Uterus (tissue), 4 donors: ENCODE results near the gene PPP4C. TPM values are rescaled to one million over a fixed set of nuclear protein-coding genes. Genes with fewer than 3 reads are reported as not detected.
A peak's percentile ranks its signal among the peaks of the same experiment; 100 is the strongest.

ENCODE experiments used
- DNase-seq, 2 donors: peaks; one replicate each; pipeline ENCODE4 v3.0.0-alpha.2; 2019 to 2020
- H3K27ac ChIP-seq, 2 donors: fragments of 200-600 bp; sonication (generic); 1 replicate in 1 of 2; 2 replicates in 1 of 2; pipeline ENCODE4 v1.5.1; 2016 to 2018
- H3K27me3 ChIP-seq, 2 donors: fragments of 200-600 bp; sonication (generic); one replicate each; pipeline ENCODE4 v1.5.1; 2018 to 2019; ENCODE audit warnings: control low read depth in 1 of 2
- H3K36me3 ChIP-seq, 2 donors: fragments of 200-600 bp; sonication (generic); one replicate each; pipeline ENCODE4 v1.5.1; 2019; ENCODE audit warnings: control low read depth in 1 of 2
- H3K4me1 ChIP-seq, 2 donors: fragments of 200-600 bp; sonication (generic); one replicate each; pipeline ENCODE4 v1.5.1; 2018 to 2019; ENCODE audit warnings: control low read depth in 1 of 2
- H3K4me3 ChIP-seq, 2 donors: fragments of 200-600 bp; sonication (generic); 1 replicate in 1 of 2; 2 replicates in 1 of 2; pipeline ENCODE4 v1.5.1; 2018 to 2019; ENCODE audit warnings: mild to moderate bottlenecking in 1 of 2
- H3K9me3 ChIP-seq, 2 donors: fragments of 200-600 bp; sonication (generic); one replicate each; pipeline ENCODE4 v1.5.1; 2019; ENCODE audit warnings: control low read depth in 1 of 2
- POLR2A ChIP-seq, 2 donors: fragments of 450-650 bp; IDR thresholded peaks; one replicate each; pipeline ENCODE4 v1.6.1; 2016; ENCODE audit warnings: antibody characterized with exemption in 2 of 2, mild to moderate bottlenecking in 1 of 2, moderate library complexity in 1 of 2
- intact Hi-C: fragments of 100-400 bp; cut with DNase I; formaldehyde crosslinking; loops from one replicate; pipeline ENCODE4 v1.15.1; 2023; ENCODE audit warnings: low total_unique reads
- total RNA-seq, 4 donors: library from RNA; depleted of rRNA in 3 of 4; stranded (reverse); fragments of >200 nt in 3 of 4; gene quantifications; one replicate each; pipeline versions ENCODE4 v1.1.0 to v1.2.4, GENCODE V29; 2014 to 2023
- TF ChIP-seq, protein P1 (sequence below), 4 experiments: fragments of 200-600 bp in 2 of 4; fragments of 450-650 bp in 2 of 4; sonication (generic) in 2 of 4; IDR thresholded peaks; one replicate each; pipeline ENCODE4 v1.5.1; 2016 to 2019; ENCODE audit warnings: antibody characterized with exemption in 4 of 4, mild to moderate bottlenecking in 2 of 4, moderate library complexity in 1 of 4
- donor health status: DM: yes; HTN: yes; CAD: no.

Gene PPP4C
- total RNA-seq, 4 donors from 2014 or later = 15.6 to 78.5 (median 64.5) TPM

DNA sequence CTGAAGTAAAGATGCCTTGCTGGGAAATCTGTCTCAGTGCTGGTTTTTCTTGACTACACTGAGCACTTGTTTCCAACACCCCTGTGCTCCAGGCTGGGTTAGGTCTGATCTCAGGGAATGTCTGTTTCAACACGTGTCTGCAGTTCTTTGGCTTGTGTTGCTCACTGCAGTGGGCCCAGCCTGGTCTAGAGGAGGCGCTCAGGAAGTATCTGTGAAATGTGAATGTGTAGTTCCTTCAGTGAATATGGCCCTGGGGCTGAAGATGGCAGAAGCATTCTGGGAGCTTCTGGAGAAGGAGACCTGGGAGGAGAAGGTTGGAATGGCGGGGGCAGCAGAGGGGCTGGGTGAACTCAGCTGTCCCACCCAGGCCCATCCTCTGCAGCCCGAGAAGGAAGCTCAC is 28.3 kb downstream of the PPP4C start:
- TF ChIP-seq POLR2A (IDR thresholded peaks at IDR 0.05) = no peak
- TF ChIP-seq, protein P1, sequence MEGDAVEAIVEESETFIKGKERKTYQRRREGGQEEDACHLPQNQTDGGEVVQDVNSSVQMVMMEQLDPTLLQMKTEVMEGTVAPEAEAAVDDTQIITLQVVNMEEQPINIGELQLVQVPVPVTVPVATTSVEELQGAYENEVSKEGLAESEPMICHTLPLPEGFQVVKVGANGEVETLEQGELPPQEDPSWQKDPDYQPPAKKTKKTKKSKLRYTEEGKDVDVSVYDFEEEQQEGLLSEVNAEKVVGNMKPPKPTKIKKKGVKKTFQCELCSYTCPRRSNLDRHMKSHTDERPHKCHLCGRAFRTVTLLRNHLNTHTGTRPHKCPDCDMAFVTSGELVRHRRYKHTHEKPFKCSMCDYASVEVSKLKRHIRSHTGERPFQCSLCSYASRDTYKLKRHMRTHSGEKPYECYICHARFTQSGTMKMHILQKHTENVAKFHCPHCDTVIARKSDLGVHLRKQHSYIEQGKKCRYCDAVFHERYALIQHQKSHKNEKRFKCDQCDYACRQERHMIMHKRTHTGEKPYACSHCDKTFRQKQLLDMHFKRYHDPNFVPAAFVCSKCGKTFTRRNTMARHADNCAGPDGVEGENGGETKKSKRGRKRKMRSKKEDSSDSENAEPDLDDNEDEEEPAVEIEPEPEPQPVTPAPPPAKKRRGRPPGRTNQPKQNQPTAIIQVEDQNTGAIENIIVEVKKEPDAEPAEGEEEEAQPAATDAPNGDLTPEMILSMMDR (IDR thresholded peaks at IDR 0.05) = no peak
- Histone ChIP-seq H3K4me3 (no peak overlapping the region), H3K27ac (no peak overlapping the region), H3K4me1 (no peaks in the 10 kb centered on the region), H3K9me3 (no peaks in the 10 kb centered on the region), H3K27me3 (no peaks in the 10 kb centered on the region), H3K36me3 (no peaks in the 10 kb centered on the region)
- DNase-seq = no peak
- intact Hi-C loops = no loop called here

DNA sequence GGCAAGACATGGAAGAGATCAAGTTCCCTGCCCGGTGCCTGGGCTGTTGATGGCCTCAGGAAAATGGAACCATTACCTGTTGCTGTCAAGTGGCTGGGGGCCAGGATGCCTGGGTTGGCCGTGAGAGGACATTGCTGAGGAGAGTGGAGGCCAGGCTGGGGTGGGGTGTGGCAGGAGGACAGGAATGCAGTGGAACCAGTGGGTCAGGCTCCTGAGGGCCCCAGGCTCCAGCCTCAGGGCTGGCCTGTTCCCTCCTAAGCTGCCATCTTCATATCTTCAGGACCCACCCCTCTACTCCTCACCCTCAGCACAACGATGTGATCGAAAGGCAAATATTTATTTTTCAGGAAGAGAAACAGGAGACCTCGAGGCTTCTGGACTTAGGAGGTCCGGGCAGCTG is 28.7 kb downstream of the PPP4C start:
- H3K27me3 ChIP-seq = no peaks in the 10 kb centered on the region
- DNase-seq = no peak
- H3K36me3 ChIP-seq = no peaks in the 10 kb centered on the region
- intact Hi-C loops = no loop called here
- H3K9me3 ChIP-seq = no peaks in the 10 kb centered on the region
- H3K4me1 ChIP-seq = no peaks in the 10 kb centered on the region
- H3K27ac ChIP-seq = no peak overlapping the region
- no peak overlapping the region for H3K4me3 ChIP-seq
- no peak for TF ChIP-seq POLR2A (IDR thresholded peaks at IDR 0.05)
- TF ChIP-seq, protein P1 (IDR thresholded peaks at IDR 0.05) = no peak

DNA sequence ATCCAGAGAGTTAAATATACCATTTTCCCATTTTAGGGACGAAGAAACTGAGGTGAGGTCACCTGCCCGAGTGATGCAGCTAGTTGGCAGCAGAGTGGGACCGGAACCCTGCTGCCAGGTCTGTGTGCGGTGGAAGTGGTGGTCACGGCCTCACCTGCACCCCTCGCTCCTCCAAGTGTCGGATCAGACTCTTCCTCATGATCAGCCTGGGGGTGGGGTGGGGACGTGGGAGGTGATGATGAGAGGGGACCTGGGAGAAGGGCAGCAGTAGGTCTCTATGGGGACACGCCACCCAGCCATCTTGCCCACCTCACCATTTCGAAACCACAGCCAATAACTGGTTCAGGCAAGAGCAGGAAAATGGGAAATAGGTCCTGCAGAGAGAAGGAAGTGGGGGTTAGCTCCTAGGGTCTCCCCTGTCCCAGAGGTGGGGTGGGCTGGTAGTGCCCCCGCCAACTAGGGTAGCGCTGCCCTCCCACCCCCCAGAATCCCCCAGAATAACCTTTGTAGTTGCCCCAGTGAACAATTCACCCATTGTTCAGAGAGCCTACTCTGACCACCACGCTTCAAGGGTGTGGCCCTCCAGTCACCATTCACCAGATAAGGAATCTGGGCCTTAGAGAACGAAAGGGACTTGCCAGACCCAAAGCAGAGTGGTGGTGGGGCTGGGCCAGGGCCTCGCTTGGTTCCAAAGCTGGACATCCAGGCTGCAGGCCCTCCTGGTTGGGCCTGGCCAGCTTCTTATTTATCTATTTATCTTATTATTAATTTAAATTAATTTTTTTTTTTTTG is 32.5 kb downstream of the PPP4C start:
- TF ChIP-seq, protein P1 (IDR thresholded peaks at IDR 0.05) = no peak
- TF ChIP-seq POLR2A (IDR thresholded peaks at IDR 0.05) = no peak
- Histone ChIP-seq H3K36me3 (no peaks in the 10 kb centered on the region), H3K9me3 (no peaks in the 10 kb centered on the region), H3K4me3 (no peak overlapping the region), H3K4me1 (no peaks in the 10 kb centered on the region), H3K27me3 (no peaks in the 10 kb centered on the region), H3K27ac (no peak overlapping the region)
- DNase-seq = no peak
- intact Hi-C loops = no loop called here

DNA sequence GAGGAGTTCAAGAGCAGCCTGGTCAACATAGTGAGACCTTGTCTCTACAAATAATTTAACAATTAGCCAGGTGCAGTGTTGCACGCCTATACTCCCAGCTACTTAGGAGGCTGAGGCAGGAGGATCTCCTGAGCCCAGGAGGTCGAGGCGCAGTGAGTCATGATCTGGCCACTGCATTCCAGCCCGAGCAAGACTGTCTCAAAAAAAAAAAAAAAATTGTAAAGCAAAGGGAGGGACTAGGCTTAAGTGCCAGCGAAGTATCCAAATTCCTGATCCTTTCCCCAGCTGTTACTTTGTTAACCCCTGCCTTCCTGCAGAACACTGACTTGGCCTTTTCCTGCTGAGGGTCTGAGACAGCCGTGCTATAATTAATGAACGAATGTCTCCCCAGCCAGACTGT is 34.9 kb downstream of the PPP4C start:
- no peaks in the 10 kb centered on the region for H3K36me3 ChIP-seq

DNA sequence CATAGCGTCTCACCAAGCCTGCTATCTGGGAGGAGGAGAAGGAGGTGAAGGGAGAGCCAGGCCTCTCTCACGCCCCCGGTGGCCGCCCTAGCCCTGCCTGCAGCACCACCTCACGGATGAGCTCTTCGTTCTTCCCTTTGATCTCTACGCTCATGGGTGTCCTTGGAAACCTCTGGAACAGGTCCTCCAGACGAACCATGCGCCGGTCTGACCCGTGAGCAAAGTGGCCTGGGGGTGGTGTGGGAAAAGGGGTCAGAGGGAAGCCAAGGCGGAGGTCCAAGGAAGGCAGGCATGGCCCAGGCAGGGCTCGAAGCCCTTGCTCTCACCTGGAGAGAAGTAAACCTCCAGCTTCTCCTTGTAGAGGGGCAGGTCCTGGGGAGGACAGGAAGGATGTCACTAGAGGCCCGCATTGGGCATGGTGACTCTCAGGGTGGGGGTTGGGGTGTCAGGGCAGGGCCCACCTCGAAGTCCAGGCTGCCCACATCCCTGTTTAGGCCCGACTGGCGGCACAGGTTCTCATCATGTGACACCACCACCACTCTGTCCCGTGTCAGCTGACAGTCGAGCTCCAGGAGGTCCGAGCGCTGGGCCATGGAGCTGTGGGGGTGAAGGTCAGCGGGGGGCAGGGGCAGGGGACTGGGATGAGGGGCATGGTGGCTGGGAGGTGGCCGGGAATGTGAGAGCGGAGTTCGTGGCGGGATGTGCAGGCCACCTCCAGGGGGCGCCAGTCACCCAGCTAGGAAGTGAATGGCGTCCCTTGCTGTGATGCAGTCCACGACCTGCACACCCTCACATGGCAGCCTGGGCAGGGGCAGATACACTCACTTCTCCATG is 36.6 kb downstream of the PPP4C start:
- intact Hi-C loops = no loop called here
- Histone ChIP-seq H3K36me3 (no peaks in the 10 kb centered on the region), H3K9me3 (no peaks in the 10 kb centered on the region), H3K27ac (no peak overlapping the region), H3K27me3 (no peaks in the 10 kb centered on the region), H3K4me1 (no peaks in the 10 kb centered on the region), H3K4me3 (no peak overlapping the region)
- TF ChIP-seq, protein P1 (IDR thresholded peaks at IDR 0.05) = peak; percentile 52 to 69 (median 58)
- no peak for TF ChIP-seq POLR2A (IDR thresholded peaks at IDR 0.05)
- DNase-seq = peak; percentile 61 to 69

More for the DNA sequence above, 34.9 kb downstream of the PPP4C start:
- H3K4me1 ChIP-seq = no peaks in the 10 kb centered on the region
- H3K4me3 ChIP-seq = no peak overlapping the region
- no peak overlapping the region for H3K27ac ChIP-seq
- H3K9me3 ChIP-seq = no peaks in the 10 kb centered on the region
- intact Hi-C loops = no loop called here
- H3K27me3 ChIP-seq = no peaks in the 10 kb centered on the region
- TF ChIP-seq POLR2A (IDR thresholded peaks at IDR 0.05) = no peak
- DNase-seq = no peak
